Loucy (cell line): ENCODE data around the gene PPP2R2B.

Experiments
- H2AFZ ChIP-seq: fragments of 200-600 bp; sonication (generic); 2 replicates; pipeline ENCODE4 v1.6.0; 2016; ENCODE audit warnings: antibody characterized with exemption, mild to moderate bottlenecking, low read length, moderate library complexity
- H3F3A ChIP-seq: fragments of 200-600 bp; 2 replicates; pipeline ENCODE4 v1.6.0; 2016; ENCODE audit warnings: antibody characterized with exemption, low read depth, mild to moderate bottlenecking
- H3K27me3 ChIP-seq: fragments of 200-600 bp; sonication (generic); 2 replicates; pipeline ENCODE4 v1.6.1; 2014; ENCODE audit warnings: low read length, mild to moderate bottlenecking; ENCODE audit not compliant: insufficient read depth, poor library complexity, severe bottlenecking
- H3K36me3 ChIP-seq: fragments of 200-600 bp; sonication (generic); 2 replicates; pipeline ENCODE4 v1.6.1; 2016; ENCODE audit warnings: low read length; ENCODE audit not compliant: insufficient read depth
- H3K4me1 ChIP-seq: fragments of 200-600 bp; sonication (generic); 2 replicates; pipeline ENCODE4 v1.5.1; 2014; ENCODE audit warnings: low read length, mild to moderate bottlenecking; ENCODE audit not compliant: insufficient read depth, poor library complexity, severe bottlenecking
- H3K4me2 ChIP-seq: fragments of 200-600 bp; sonication (generic); 2 replicates; pipeline ENCODE4 v1.6.0; 2014; ENCODE audit warnings: antibody characterized with exemption, low read length, low read depth, mild to moderate bottlenecking; ENCODE audit not compliant: poor library complexity, severe bottlenecking
- H3K4me3 ChIP-seq: fragments of 200-600 bp; sonication (generic); 2 replicates; pipeline ENCODE4 v1.5.1; 2014; ENCODE audit warnings: low read length, mild to moderate bottlenecking, mixed read lengths; ENCODE audit not compliant: poor library complexity, severe bottlenecking
- H3K79me2 ChIP-seq: fragments of 200-600 bp; sonication (generic); 2 replicates; pipeline ENCODE4 v1.6.1; 2014; ENCODE audit warnings: low read length; ENCODE audit not compliant: insufficient read depth
- H3K9ac ChIP-seq: fragments of 200-600 bp; sonication (generic); 2 replicates; pipeline ENCODE4 v1.6.0; 2014; ENCODE audit warnings: mild to moderate bottlenecking, low read depth, low read length, moderate library complexity; ENCODE audit not compliant: poor library complexity, severe bottlenecking
- H3K9me2 ChIP-seq: fragments of 200-600 bp; sonication (generic); replicated peaks from 2 replicates; pipeline ENCODE4 v1.6.1; 2016; ENCODE audit warnings: low read depth, low read length, mixed read lengths
- H3K9me3 ChIP-seq: fragments of 200-600 bp; sonication (generic); 2 replicates; pipeline ENCODE4 v1.6.1; 2014; ENCODE audit warnings: mild to moderate bottlenecking, antibody characterized with exemption, low read length, low read depth; ENCODE audit not compliant: insufficient read depth
- H4K20me1 ChIP-seq: fragments of 200-600 bp; sonication (generic); 2 replicates; pipeline ENCODE4 v1.6.0; 2014; ENCODE audit warnings: antibody characterized with exemption, low read length, mild to moderate bottlenecking; ENCODE audit not compliant: insufficient read depth, poor library complexity, severe bottlenecking
- CTCF ChIP-seq: fragments of 200-600 bp; sonication (generic); conservative IDR thresholded peaks from 2 replicates; pipeline ENCODE4 v1.5.1; 2014; ENCODE audit warnings: mild to moderate bottlenecking, antibody characterized with exemption, low read length
- EZH2phosphoT487 ChIP-seq: fragments of 200-600 bp; IDR thresholded peaks from 2 replicates; pipeline ENCODE4 v1.6.1; 2018; ENCODE audit warnings: antibody characterized with exemption, mild to moderate bottlenecking, moderate library complexity, borderline replicate concordance

Gene PPP2R2B

GRCh38 chr5:146633323-146633764 lies 245.2 kb downstream of the PPP2R2B start:
- TF ChIP-seq EZH2phosphoT487 = no peak
- no peak for TF ChIP-seq CTCF
- no peaks in the 10 kb centered on the region for H3K36me3 ChIP-seq
- H2AFZ ChIP-seq = no peak overlapping the region
- H3F3A ChIP-seq = no peaks in the 10 kb centered on the region
- H3K9me2 ChIP-seq = no peaks in the 10 kb centered on the region
- H3K4me2 ChIP-seq = no peak overlapping the region
- no peaks in the 10 kb centered on the region for H3K9me3 ChIP-seq
- no peaks in the 10 kb centered on the region for H4K20me1 ChIP-seq
- H3K27me3 ChIP-seq = no peaks in the 10 kb centered on the region
- H3K79me2 ChIP-seq = no peaks in the 10 kb centered on the region
- no peak overlapping the region for H3K4me3 ChIP-seq
- no peak overlapping the region for H3K9ac ChIP-seq
- no peaks in the 10 kb centered on the region for H3K4me1 ChIP-seq

- H3F3A ChIP-seq = no peaks in the 10 kb centered on the region
- no peak overlapping the region for H3K4me3 ChIP-seq
- no peaks in the 10 kb centered on the region for H3K79me2 ChIP-seq
- no peaks in the 10 kb centered on the region for H3K4me1 ChIP-seq
- H3K36me3 ChIP-seq = no peaks in the 10 kb centered on the region
- no peak overlapping the region for H3K4me2 ChIP-seq
- no peaks in the 10 kb centered on the region for H3K27me3 ChIP-seq
- H2AFZ ChIP-seq = no peak overlapping the region
- H3K9me2 ChIP-seq = no peaks in the 10 kb centered on the region
- H4K20me1 ChIP-seq = no peaks in the 10 kb centered on the region
- no peaks in the 10 kb centered on the region for H3K9me3 ChIP-seq
- H3K9ac ChIP-seq = no peak overlapping the region
- TF ChIP-seq EZH2phosphoT487 (no peak), CTCF (no peak)
Observed at GRCh38 chr5:146632620-146633322, 245.8 kb downstream of the PPP2R2B start.

GRCh38 chr5:146630472-146630871 lies 248.1 kb downstream of the PPP2R2B start:
- Histone ChIP-seq H3K9me2 (no peaks in the 10 kb centered on the region), H3K4me1 (no peaks in the 10 kb centered on the region), H3K27me3 (no peaks in the 10 kb centered on the region), H3K9ac (no peak overlapping the region), H3K4me2 (no peak overlapping the region), H3F3A (no peaks in the 10 kb centered on the region), H3K36me3 (no peaks in the 10 kb centered on the region), H3K4me3 (no peak overlapping the region), H3K79me2 (no peaks in the 10 kb centered on the region), H2AFZ (no peak overlapping the region), H3K9me3 (no peaks in the 10 kb centered on the region), H4K20me1 (no peaks in the 10 kb centered on the region)
- TF ChIP-seq CTCF (no peak), EZH2phosphoT487 (no peak)
